OCI-M2 (cell line): ENCODE results near the gene FEN1.

Source experiments
- DNase-seq: peaks from one replicate; lab custom pipeline; 2025; ENCODE audit not compliant: unreplicated experiment; lab: John Stamatoyannopoulos, UW

The FEN1 gene

DNA sequence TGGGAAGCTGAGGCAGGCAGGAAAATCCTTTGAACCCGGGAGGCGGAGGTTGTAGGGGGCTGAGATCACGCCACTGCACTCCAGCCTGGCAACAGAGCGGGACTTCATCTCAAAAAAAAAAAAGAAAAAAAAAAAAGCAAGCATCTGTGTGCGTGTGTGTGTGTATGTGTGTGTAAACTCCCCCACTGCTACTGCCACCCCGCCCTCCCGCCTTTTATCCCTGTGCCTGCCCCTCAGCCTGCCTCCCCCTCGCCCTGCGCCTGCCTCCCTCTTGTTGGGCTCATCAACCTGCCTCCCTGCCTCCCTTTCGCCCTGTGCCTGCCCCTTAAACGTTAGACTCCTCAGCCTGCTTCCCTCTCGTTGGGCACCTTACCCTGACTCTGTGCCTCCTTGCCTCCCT, 18.3 kb upstream of the FEN1 start:
- no peak for DNase-seq

- no peak for DNase-seq
Measured at GRCh38 chr11:61775106-61775505, 17.6 kb upstream of the FEN1 start.

DNA sequence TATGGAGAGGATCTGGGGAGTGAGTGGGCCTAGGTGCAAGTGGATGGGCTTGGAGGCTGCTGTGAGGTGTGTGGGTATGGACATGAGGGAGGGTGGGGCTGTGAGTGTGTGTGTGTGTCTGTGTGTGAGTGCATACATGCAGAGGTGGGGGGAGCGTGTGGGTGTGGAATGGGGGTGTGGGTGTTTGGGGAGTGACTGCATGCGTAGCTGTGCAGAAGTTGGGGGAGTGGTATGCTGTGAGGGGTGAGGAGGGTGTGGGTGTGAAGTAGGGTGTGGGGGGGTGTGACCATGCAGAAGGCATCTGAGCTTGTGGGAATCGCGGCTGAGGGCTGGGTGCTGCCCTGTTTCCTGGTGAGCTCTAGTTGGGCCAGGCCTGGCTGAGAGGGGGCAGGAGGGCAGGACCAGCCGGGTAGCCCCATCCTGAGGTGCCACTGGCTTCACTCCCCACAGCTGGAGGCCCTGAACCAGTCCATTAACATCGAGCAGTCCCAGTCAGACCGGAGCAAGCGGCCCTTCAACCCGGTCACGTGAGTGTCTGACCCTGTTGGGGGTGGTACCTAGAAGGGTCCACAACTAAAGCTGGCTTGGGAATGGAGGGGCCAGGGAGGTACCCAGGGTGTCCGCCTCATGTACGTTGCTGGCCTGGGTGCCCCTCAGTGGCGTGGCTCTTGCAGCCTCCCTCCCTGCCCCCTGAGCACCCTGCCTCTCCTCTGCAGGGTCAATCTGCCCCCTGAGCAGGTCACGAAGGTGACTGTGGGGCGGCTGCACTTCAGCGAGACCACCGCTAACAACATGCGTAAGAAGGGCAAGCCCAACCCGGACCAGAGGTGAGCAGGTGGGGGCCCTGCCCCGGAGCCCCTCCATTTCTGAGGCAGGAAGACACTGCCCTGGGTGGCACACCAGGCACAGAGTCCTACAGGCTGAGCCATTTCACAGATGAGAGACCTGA, 16.8 kb upstream of the FEN1 start:
- no peak for DNase-seq

- no peak for DNase-seq
Measured at GRCh38 chr11:61776561-61777075, 16.1 kb upstream of the FEN1 start.

DNA sequence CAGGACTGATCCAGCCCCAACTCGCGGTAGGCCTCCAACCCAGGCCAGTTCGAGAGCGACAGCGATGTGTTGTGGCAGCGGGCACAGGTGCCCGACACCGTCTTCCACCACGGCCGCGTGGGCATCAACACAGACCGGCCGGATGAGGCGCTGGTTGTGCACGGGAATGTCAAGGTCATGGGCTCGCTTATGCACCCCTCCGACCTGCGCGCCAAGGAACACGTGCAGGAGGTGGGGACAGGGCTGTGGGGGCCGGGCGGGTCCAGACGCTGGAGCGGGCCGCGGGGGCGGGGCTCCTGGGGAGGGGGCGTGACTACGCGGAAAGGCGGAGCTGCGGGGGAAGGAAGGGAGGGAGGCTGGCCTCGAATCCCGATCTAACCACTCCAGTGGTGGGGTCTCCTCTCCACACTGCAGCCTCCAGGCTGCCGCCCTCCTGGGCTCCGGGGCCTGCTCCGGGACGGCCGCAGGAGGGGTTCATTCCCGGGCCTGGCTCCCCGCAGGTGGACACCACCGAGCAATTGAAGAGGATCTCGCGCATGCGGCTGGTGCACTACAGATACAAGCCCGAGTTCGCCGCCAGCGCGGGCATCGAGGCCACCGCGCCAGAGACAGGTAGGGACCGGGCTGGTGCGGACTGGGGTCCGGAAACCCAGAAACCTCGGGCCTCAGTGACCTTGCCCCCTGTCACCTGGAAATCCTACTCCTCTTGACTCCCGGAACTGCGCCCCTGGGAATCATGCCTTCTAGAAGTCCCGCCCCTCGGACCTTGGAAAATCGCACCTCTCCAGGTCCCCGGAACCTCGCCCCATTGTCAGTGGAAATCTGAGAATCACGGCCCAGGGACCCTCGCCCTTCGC, 15.2 kb upstream of the FEN1 start:
- DNase-seq, result no peak

- no peak for DNase-seq
Measured at GRCh38 chr11:61778357-61778886, 14.3 kb upstream of the FEN1 start.

DNA sequence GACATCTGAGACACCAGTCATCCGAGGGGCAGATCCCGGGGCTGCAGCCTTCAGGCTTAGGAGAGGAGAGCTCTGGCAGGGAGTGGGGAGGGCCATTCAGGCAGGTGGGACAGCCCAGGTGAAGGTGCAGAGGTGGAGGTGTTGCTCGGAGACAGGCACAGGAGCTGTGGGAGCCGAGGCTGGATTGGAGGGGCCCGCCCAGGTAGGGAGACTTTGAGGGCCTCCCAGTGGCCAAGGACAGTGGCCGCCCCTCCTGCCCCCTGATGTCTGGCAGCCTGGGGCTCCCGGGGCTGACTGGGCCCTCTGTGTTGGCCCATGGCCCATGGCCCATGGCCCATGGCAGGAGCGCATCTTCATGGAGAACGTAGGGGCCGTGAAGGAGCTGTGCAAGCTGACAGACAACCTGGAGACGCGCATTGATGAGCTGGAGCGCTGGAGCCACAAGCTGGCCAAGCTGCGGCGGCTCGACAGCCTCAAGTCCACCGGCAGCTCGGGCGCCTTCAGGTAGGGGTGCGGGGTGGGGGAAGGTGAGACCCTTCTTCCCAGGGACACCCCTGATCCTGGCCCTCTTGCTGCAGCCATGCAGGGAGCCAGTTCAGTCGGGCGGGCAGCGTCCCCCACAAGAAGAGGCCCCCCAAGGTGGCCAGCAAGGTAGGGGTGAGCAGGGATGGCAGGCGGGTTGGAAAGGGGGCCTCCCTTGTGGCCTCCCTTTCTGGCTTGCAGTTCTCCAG, 13.6 kb upstream of the FEN1 start:
- DNase-seq, result no peak

- no peak for DNase-seq
Measured at GRCh38 chr11:61779666-61780525, 12.8 kb upstream of the FEN1 start.

- no peak for DNase-seq
Measured at GRCh38 chr11:61780581-61781162, 12.0 kb upstream of the FEN1 start.

DNA sequence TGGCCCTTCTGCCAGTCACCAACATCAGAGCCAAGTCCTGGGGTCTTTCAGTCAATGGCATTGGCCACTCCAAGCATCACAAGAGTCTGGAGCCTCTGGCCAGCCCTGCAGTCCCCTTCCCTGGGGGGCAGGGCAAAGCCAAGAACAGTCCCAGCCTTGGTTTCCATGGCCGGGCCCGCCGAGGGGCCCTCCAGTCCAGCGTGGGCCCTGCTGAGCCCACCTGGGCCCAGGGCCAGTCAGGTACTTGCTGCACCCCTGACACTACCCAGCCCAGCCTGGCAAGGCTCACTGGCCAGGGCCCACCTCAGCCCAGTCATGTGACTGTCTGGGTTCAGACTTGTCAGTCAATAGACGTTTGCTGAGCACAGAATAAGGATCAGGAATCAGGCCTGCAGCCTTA, 11.1 kb upstream of the FEN1 start:
- DNase-seq, result no peak

DNA sequence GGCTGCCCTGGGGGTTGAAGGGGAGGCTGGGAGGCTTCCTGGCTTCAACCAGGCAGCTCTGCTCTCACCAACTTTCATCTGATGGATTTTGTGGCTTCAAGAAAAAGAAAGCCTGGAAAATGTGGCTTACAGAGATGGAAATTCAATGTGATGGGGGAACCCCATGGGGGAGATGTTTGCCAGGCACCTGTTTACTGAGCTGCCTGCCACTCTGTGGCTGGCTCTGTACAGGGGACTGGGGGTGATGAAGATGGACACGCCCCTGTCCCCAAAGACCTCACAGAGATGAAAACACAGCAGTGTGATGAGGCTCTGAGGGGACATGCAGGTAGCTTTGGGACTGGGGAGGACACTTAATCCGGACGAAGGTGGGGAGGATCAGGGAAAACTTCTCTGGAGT, 10.4 kb upstream of the FEN1 start:
- DNase-seq, result no peak

DNA sequence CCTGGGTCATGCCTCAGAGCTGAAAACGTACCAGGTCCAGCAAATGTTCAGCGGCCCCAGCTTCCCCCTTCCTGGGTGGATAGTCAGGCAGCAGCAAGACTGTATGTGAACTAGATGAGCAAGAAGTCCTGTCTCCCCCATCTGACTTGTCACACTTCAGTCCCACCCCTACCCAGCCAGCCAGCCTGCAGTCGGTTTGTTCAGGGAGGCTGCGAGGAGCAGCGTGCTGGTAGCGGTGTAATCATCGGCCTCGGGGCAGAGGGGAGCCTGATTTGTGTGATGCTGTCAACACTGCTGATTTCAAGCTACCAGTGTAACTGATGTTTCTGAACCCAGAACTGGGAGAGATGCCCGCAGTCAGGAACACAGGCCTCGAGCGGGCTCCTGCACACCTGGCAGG, 9.9 kb upstream of the FEN1 start:
- DNase-seq, result no peak

- no peak for DNase-seq
Measured at GRCh38 chr11:61783717-61784505, 8.8 kb upstream of the FEN1 start.

GRCh38 chr11:61784506-61784805, 8.3 kb upstream of the FEN1 start:
- no peak for DNase-seq

GRCh38 chr11:61785837-61786402, 6.8 kb upstream of the FEN1 start:
- no peak for DNase-seq

DNA sequence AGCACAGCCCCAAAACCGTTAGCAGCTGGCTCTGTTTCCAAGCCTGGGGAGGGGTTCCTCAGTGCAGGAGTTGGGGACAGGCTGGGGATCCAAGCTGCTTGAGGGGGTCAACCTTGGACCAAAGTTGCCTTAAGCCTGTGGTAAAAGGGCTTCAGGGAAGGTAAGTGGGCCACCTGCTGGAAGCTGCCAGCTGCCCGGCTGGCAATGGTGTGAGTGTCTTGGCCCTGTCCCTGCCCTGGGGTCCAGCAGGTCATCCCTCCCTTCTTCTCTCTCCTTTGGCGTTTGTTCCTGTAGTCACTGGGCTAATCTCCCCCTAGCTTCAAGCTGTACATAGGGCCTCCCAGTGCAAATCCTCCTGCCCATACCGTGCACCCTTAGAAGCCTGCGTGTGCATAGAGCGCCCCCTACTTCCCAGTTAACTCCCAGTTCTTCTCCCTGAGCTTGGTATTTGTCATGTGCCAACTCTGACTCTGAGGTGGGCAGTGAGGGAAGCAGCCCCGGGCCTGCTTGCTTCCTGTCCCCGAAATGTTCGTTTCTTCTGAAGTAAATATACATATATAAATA, 4.7 kb upstream of the FEN1 start:
- DNase-seq, result no peak

- no peak for DNase-seq
Measured at GRCh38 chr11:61791737-61792309, 888 bp upstream of the FEN1 start.
